ENCODE results near the gene GAL3ST3. TPM values are rescaled to one million over a fixed set of nuclear protein-coding genes. Genes with fewer than 3 reads are reported as not detected.

Gene GAL3ST3
- total RNA-seq, 1 experiment from 2014 or later = 1.8 TPM

- Histone ChIP-seq H3K4me3 (ENCODE audit: low read depth, low read length, poor library complexity, severe bottlenecking) (peak overlapping the region; percentile 84), H3K27me3 (replicated peaks; ENCODE audit: insufficient read depth, low read depth, low read length, poor library complexity) (no peaks in the 10 kb centered on the region), H3K36me3 (ENCODE audit: insufficient read depth, low read length, poor library complexity, severe bottlenecking) (peaks cover 27% of the 10 kb centered on the region), H3K27ac (ENCODE audit: low read depth, low read length, poor library complexity, severe bottlenecking) (no peak overlapping the region), H3K4me1 (ENCODE audit: insufficient read depth, low read length, poor library complexity, severe bottlenecking) (peaks cover 34% of the 10 kb centered on the region), H3K9me3 (ENCODE audit: low read depth, low read length, poor library complexity, severe bottlenecking) (no peaks in the 10 kb centered on the region)
- TF ChIP-seq EZH2 (IDR thresholded peaks at IDR 0.05; ENCODE audit: borderline replicate concordance, low read depth, low read length, poor library complexity, severe bottlenecking) (no peak), CTCF (conservative IDR thresholded peaks at IDR 0.05; ENCODE audit: low read depth, low read length) (no peak)
- ChIA-PET POLR2A (ENCODE audit: low non-redundant PET) (no interaction called here), CTCF (interaction anchor here (0.6 kb wide), 1 partner anchor 361 kb away, joined by 7 read pairs; no protein-coding TSS in a partner anchor)
- BruUV-seq (replicated peaks) = no TSS peak
- no peak for DNase-seq (ENCODE audit: low spot score)
- intact Hi-C loops (cut with micrococcal nuclease; ENCODE audit: unreplicated experiment) = loop anchor here (5.0 kb wide), 1 partner anchor 45 kb away; no protein-coding TSS in a partner anchor
Observed at GRCh38 chr11:66072081-66072480, 23.1 kb upstream of the GAL3ST3 start.

GRCh38 chr11:66071381-66071801 is 22.4 kb upstream of the GAL3ST3 start:
- no peak for TF ChIP-seq EZH2 (IDR thresholded peaks at IDR 0.05; ENCODE audit: borderline replicate concordance, low read depth, low read length, poor library complexity, severe bottlenecking)
- no peak for TF ChIP-seq CTCF (conservative IDR thresholded peaks at IDR 0.05; ENCODE audit: low read depth, low read length)
- Histone ChIP-seq H3K4me1 (ENCODE audit: insufficient read depth, low read length, poor library complexity, severe bottlenecking) (peaks cover 34% of the 10 kb centered on the region), H3K27ac (ENCODE audit: low read depth, low read length, poor library complexity, severe bottlenecking) (peak overlapping the region; percentile 79), H3K36me3 (ENCODE audit: insufficient read depth, low read length, poor library complexity, severe bottlenecking) (peaks cover 34% of the 10 kb centered on the region), H3K4me3 (ENCODE audit: low read depth, low read length, poor library complexity, severe bottlenecking) (peak overlapping the region; percentile 84), H3K9me3 (ENCODE audit: low read depth, low read length, poor library complexity, severe bottlenecking) (no peaks in the 10 kb centered on the region), H3K27me3 (replicated peaks; ENCODE audit: insufficient read depth, low read depth, low read length, poor library complexity) (no peaks in the 10 kb centered on the region)
- DNase-seq (ENCODE audit: low spot score) = peak; percentile 32
- POLR2A ChIA-PET (ENCODE audit: low non-redundant PET) = no interaction called here
- CTCF ChIA-PET = interaction anchor here (1.1 kb wide), 2 partner anchors 62 to 64 kb away, joined by 3 to 4 read pairs; no protein-coding TSS in a partner anchor
- BruUV-seq (replicated peaks) = no TSS peak
- intact Hi-C loops (cut with micrococcal nuclease; ENCODE audit: unreplicated experiment) = loop anchor here (5.0 kb wide), 1 partner anchor 46 kb away; no protein-coding TSS in a partner anchor

- Histone ChIP-seq H3K4me1 (ENCODE audit: insufficient read depth, low read length, poor library complexity, severe bottlenecking) (peaks cover 34% of the 10 kb centered on the region), H3K9me3 (ENCODE audit: low read depth, low read length, poor library complexity, severe bottlenecking) (no peaks in the 10 kb centered on the region), H3K4me3 (ENCODE audit: low read depth, low read length, poor library complexity, severe bottlenecking) (peak overlapping the region; percentile 84), H3K36me3 (ENCODE audit: insufficient read depth, low read length, poor library complexity, severe bottlenecking) (peaks cover 40% of the 10 kb centered on the region), H3K27me3 (replicated peaks; ENCODE audit: insufficient read depth, low read depth, low read length, poor library complexity) (no peaks in the 10 kb centered on the region), H3K27ac (ENCODE audit: low read depth, low read length, poor library complexity, severe bottlenecking) (peak overlapping the region; percentile 79)
- no peak for TF ChIP-seq CTCF (conservative IDR thresholded peaks at IDR 0.05; ENCODE audit: low read depth, low read length)
- TF ChIP-seq EZH2 (IDR thresholded peaks at IDR 0.05; ENCODE audit: borderline replicate concordance, low read depth, low read length, poor library complexity, severe bottlenecking) = no peak
- POLR2A ChIA-PET (ENCODE audit: low non-redundant PET) = no interaction called here
- intact Hi-C loops (cut with micrococcal nuclease; ENCODE audit: unreplicated experiment) = loop anchor here (5.0 kb wide), 1 partner anchor 47 kb away; no protein-coding TSS in a partner anchor
- peak; percentile 35 for DNase-seq (ENCODE audit: low spot score)
- BruUV-seq (replicated peaks) = no TSS peak
- CTCF ChIA-PET = interaction anchor here (0.5 to 1.1 kb wide), 3 partner anchors 63 to 183 kb away, joined by 3 to 4 read pairs (median 4); partner anchors contain the start of gene FIBP
Observed at GRCh38 chr11:66070604-66071380, 21.8 kb upstream of the GAL3ST3 start.
